DOHH2 (cell line): Measurements from ENCODE around the gene ARHGEF7.

Source experiments
- CTCF ChIP-seq: fragments of 200-600 bp; sonication (generic); IDR thresholded peaks from one replicate; pipeline ENCODE4 v1.5.1; 2014; ENCODE audit warnings: antibody characterized with exemption, mild to moderate bottlenecking, low read depth, low read length; ENCODE audit not compliant: poor library complexity, severe bottlenecking
- EZH2phosphoT487 ChIP-seq: fragments of 200-600 bp; sonication (generic); IDR thresholded peaks from 2 replicates; pipeline ENCODE4 v1.6.1; 2017; ENCODE audit warnings: borderline replicate concordance, mild to moderate bottlenecking, antibody characterized with exemption, low read length, moderate library complexity, mixed read lengths

GRCh38 chr13:111317571-111318345 is 202.6 kb downstream of the ARHGEF7 start:
- no peak for TF ChIP-seq EZH2phosphoT487
- no peak for TF ChIP-seq CTCF
